DOHH2 (cell line): Measurements from ENCODE around the gene C9orf85.

Experiments used
- H3F3A ChIP-seq: fragments of 200-600 bp; sonication (generic), shearing (Covaris generic); 2 replicates; pipeline ENCODE4 v1.6.0; 2016; ENCODE audit warnings: antibody characterized with exemption, mild to moderate bottlenecking; ENCODE audit not compliant: control insufficient read depth, insufficient read depth
- H3K27ac ChIP-seq: fragments of 200-600 bp; sonication (generic); 2 replicates; pipeline ENCODE4 v1.5.1; 2014; ENCODE audit warnings: low read depth, mild to moderate bottlenecking, low read length, moderate library complexity
- H3K27me3 ChIP-seq: fragments of 200-600 bp; sonication (generic); 2 replicates; pipeline ENCODE4 v1.6.1; 2014; ENCODE audit warnings: mild to moderate bottlenecking, low read length, mixed read lengths; ENCODE audit not compliant: control insufficient read depth
- H3K36me3 ChIP-seq: fragments of 200-600 bp; sonication (generic); 2 replicates; pipeline ENCODE4 v1.6.1; 2014; ENCODE audit warnings: mild to moderate bottlenecking, low read length, moderate library complexity, mixed read lengths; ENCODE audit not compliant: control insufficient read depth
- H3K4me1 ChIP-seq: fragments of 200-600 bp; sonication (generic); 2 replicates; pipeline ENCODE4 v1.6.1; 2014; ENCODE audit warnings: mild to moderate bottlenecking, low read length, mixed read lengths; ENCODE audit not compliant: control insufficient read depth
- H3K4me2 ChIP-seq: fragments of 200-600 bp; sonication (generic); 2 replicates; pipeline ENCODE4 v1.6.0; 2014; ENCODE audit warnings: mild to moderate bottlenecking, low read length, moderate library complexity
- H3K4me3 ChIP-seq: fragments of 200-600 bp; sonication (generic); 2 replicates; pipeline ENCODE4 v1.5.1; 2014; ENCODE audit warnings: mild to moderate bottlenecking, low read length, mixed read lengths
- H3K79me2 ChIP-seq: fragments of 200-600 bp; sonication (generic); 2 replicates; pipeline ENCODE4 v1.6.1; 2014; ENCODE audit warnings: mild to moderate bottlenecking, low read length, mixed read lengths; ENCODE audit not compliant: control insufficient read depth
- H3K9me2 ChIP-seq: fragments of 200-600 bp; sonication (generic); replicated peaks from 2 replicates; pipeline ENCODE4 v1.6.1; 2014; ENCODE audit warnings: mild to moderate bottlenecking, low read length, mixed read lengths; ENCODE audit not compliant: control insufficient read depth
- H3K9me3 ChIP-seq: fragments of 200-600 bp; sonication (generic); 2 replicates; pipeline ENCODE4 v1.6.1; 2014; ENCODE audit warnings: antibody characterized with exemption, low read length, mixed read lengths; ENCODE audit not compliant: control insufficient read depth, insufficient read depth
- H4K20me1 ChIP-seq: fragments of 200-600 bp; sonication (generic); 2 replicates; pipeline ENCODE4 v1.6.0; 2014; ENCODE audit warnings: low read depth, mild to moderate bottlenecking, antibody characterized with exemption, low read length, moderate library complexity; ENCODE audit not compliant: control insufficient read depth, insufficient read depth
- CTCF ChIP-seq: fragments of 200-600 bp; sonication (generic); IDR thresholded peaks from one replicate; pipeline ENCODE4 v1.5.1; 2014; ENCODE audit warnings: antibody characterized with exemption, mild to moderate bottlenecking, low read depth, low read length; ENCODE audit not compliant: poor library complexity, severe bottlenecking
- EZH2phosphoT487 ChIP-seq: fragments of 200-600 bp; sonication (generic); IDR thresholded peaks from 2 replicates; pipeline ENCODE4 v1.6.1; 2017; ENCODE audit warnings: borderline replicate concordance, mild to moderate bottlenecking, antibody characterized with exemption, low read length, moderate library complexity, mixed read lengths

The C9orf85 gene

GRCh38 chr9:71909887-71910649 is 1.4 kb upstream of the C9orf85 start:
- peaks cover 35% of the 10 kb centered on the region; the same call in 1 of the 2 replicates for H4K20me1 ChIP-seq
- peaks cover 39% of the 10 kb centered on the region for H3K36me3 ChIP-seq
- H3F3A ChIP-seq = peaks cover 8% of the 10 kb centered on the region
- H3K4me2 ChIP-seq = peak overlapping the region; percentile 84
- H3K27ac ChIP-seq = peak overlapping the region; percentile 63
- peaks cover 96% of the 10 kb centered on the region for H3K79me2 ChIP-seq
- peaks cover 55% of the 10 kb centered on the region for H3K4me1 ChIP-seq
- H3K9me2 ChIP-seq = no peaks in the 10 kb centered on the region
- H3K9me3 ChIP-seq = no peaks in the 10 kb centered on the region
- no peak for TF ChIP-seq EZH2phosphoT487
- peak; percentile 45 for TF ChIP-seq CTCF
- H3K27me3 ChIP-seq = no peaks in the 10 kb centered on the region
- H3K4me3 ChIP-seq = peak overlapping the region; percentile 84

- TF ChIP-seq CTCF (peak; percentile 31), EZH2phosphoT487 (no peak)
- peaks cover 8% of the 10 kb centered on the region; the same call in 1 of the 2 replicates for H3F3A ChIP-seq
- no peaks in the 10 kb centered on the region for H3K27me3 ChIP-seq
- peak overlapping the region; percentile 84 for H3K4me3 ChIP-seq
- peaks cover 35% of the 10 kb centered on the region; the same call in 1 of the 2 replicates for H4K20me1 ChIP-seq
- peaks cover 35% of the 10 kb centered on the region for H3K36me3 ChIP-seq
- H3K79me2 ChIP-seq = peaks cover 96% of the 10 kb centered on the region
- H3K4me1 ChIP-seq = peaks cover 53% of the 10 kb centered on the region
- no peaks in the 10 kb centered on the region for H3K9me2 ChIP-seq
- peak overlapping the region; percentile 63 for H3K27ac ChIP-seq
- H3K9me3 ChIP-seq = no peaks in the 10 kb centered on the region
- H3K4me2 ChIP-seq = peak overlapping the region; percentile 84
Measured at GRCh38 chr9:71910650-71911060, 784 bp upstream of the C9orf85 start.

GRCh38 chr9:71911908-71912335 is 483 bp downstream of the C9orf85 start:
- Histone ChIP-seq H3K4me2 (peak overlapping the region; percentile 76), H3K4me3 (peak overlapping the region; percentile 99), H3K27me3 (no peaks in the 10 kb centered on the region), H4K20me1 (peaks cover 35% of the 10 kb centered on the region; the same call in 1 of the 2 replicates), H3K36me3 (peaks cover 24% of the 10 kb centered on the region), H3F3A (peaks cover 4% of the 10 kb centered on the region; the same call in 1 of the 2 replicates), H3K9me3 (no peaks in the 10 kb centered on the region), H3K4me1 (peaks cover 46% of the 10 kb centered on the region), H3K9me2 (no peaks in the 10 kb centered on the region), H3K27ac (peak overlapping the region; percentile 78), H3K79me2 (peaks cover 96% of the 10 kb centered on the region)
- no peak for TF ChIP-seq EZH2phosphoT487
- TF ChIP-seq CTCF = no peak
